ENCODE data around the gene DAPK3.
"Not testable (repeated sequence)": the region's sequence is repeated elsewhere in the genome, so short reads cannot be mapped to it uniquely, and the experiment has no call there.

The DAPK3 gene

DNA sequence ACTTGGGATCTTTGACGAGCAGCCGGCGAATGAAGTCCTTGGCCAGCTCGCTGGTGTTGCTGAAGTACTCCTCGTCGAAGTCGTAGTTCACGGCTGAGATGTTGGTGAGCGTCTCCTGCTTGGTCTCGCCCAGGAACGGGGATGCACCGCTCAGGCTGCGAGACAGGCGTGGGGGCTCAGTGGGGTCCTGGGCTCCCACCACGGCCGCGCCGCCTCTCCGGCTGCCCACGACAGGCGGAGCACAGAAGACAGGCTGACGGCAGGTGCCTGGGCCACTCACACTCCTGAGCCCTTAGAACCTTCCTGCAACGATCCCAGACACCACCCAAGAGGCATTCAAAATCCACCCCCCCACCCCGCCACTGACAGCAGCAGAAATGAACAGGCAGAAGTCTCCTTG, 9.9 kb downstream of the DAPK3 start:
- no peak for DNase-seq (ENCODE audit: extremely low spot score, insufficient read length, low read depth)
- no peak for FAIRE-seq

DNA sequence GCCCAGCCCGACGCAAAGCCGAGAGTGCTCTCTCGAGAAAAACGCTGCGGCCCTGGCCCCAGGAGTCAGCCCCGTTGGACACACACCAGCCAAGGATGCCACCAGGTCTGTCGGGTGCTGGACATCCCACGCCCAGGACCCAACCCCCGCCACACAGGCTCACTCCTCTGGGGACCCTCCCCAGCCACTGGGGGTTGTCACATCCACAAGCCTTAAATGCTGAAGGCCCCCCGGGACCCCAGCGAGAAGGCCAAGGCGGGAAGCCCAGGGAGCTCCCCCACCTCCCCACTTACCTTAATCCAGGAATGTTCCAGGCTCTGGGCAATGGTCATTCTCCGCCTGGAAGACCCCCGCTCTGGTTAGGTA, 11.2 kb downstream of the DAPK3 start:
- no peak for FAIRE-seq
- no peak for DNase-seq (ENCODE audit: extremely low spot score, insufficient read length, low read depth)

DNA sequence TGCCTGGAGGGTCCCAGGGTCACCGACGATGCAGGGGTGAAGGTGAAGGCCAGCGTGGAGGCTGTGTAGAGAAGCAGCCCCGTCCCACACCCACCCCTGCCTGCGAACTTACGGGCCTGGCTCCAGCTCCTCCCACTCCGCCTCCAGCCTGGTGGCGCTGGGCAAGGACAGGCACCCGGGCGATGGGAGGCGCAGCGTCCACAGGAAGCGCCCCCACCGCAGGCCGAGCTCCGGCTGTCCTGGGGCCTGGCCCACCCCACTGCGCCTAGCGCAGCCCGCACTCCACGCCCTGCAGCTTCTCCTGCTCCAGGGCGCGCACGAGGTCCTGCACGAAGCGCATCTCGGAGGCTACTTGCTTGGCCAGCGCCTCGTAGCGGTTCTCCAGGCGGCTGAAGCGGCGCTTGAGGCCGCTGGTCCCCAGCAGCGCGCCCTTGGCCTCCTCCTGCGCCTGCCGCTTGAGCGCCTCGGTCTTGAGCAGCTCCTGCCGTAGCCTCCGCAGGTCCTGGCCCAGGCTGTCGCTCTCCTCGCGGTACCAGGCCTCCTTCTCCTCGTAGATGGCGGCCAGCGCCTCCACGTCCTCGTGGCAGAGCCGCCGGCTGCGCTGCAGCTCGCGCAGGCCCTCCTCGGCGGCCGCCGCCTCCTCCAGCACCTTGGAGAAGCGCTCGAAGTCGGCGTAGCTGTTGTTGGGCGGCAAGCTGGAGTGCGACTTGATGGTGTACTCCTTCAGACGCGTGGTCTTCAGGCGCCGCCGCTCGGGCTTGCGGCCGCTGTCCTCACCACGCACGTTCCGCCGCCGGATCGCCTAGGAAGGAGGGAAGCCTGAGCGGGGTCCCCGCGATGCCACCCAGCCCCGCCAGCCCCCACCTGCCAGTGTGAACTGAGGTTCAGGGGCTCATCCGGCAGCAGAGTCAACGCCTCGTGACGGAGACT, 11.8 kb downstream of the DAPK3 start:
- no peak for DNase-seq (ENCODE audit: extremely low spot score, insufficient read length, low read depth)
- FAIRE-seq: no peak

DNA sequence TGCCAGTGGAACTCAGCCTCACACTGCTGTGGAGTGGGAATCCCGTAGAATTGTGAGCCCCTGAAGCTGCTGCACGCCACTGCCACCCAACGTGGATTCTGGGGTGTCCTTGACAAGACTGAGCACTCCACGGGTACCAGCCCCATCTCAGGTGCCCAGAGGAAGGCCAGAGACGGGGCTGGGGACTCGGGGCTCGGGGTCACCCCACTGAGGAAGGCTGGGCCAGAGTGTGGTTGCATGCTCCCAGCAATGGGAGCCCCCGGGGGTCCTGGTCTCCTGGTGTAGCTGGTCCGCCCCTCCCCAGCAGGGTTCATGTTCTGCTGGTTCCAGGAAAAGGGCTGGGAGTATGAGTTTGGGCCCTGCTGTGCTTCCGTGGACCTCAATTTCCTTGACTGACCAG, 15.2 kb downstream of the DAPK3 start:
- DNase-seq (ENCODE audit: extremely low spot score, insufficient read length, low read depth): no peak
- FAIRE-seq: no peak

DNA sequence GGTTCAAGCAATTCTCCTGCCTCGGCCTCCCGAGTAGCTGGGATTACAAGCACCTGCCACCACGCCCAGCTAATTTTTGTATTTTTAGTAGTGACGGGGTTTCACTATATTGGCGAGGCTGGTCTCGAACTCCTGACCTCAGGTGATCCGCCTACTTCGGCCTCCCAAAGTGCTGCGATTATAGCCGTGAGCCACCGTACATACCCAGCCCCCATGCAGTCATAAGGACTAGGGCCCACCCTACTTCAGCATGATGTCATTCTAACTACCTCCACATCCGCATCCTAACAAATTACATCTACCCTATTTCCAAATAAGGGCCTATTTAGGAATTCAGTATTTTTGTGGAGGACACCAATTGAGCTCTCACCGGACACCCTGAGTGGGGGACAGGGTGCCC, 15.6 kb downstream of the DAPK3 start:
- FAIRE-seq; DNase-seq (ENCODE audit: extremely low spot score, insufficient read length, low read depth): not testable (repeated sequence)

DNA sequence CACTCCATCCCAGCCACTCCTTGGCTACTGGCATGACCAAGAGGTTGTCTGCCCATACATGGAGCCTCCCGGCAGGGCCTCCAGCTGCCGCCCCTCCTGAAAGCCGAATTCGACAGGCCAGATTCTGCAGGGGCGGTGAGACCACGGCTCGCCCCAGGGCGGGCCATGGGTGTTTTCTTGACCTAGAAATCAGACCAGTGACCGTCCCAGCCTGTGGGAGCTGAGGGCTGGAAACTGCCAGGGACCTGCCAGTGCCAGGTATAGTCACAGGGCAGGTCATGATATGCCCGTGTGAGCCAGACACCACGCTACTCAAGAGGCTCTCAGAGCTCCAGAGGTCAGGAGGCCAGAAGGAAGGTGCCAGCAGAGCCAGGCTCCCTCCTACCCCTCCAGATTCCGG, 16.8 kb downstream of the DAPK3 start:
- FAIRE-seq (no peak), DNase-seq (ENCODE audit: extremely low spot score, insufficient read length, low read depth) (no peak)

DNA sequence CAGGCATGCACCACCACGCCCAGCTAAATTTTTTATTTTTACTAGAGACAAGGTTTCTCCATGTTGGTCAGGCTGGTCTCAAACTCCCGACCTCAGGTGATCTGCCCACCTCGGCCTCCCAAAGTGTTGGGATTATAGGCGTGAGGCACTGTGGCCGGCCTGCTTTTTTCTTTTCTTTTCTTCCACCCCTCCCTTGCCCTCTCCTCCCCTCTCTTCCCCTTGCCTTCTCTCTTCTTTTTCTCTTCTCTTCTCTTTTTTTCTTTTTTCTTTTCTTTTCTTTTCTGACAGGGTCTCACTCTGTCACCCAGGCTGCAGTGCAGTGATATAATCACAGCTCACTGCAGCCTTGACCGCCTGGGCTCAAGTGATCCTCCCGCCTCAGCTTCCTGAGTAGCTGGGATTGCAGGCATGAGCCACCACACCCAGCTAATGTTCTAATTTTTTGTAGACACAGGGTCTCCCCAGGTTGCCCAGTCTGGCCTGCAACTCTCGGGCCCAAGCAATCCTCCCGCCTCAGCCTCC, 18.1 kb downstream of the DAPK3 start:
- not testable (repeated sequence) for FAIRE-seq; DNase-seq (ENCODE audit: extremely low spot score, insufficient read length, low read depth)

DNA sequence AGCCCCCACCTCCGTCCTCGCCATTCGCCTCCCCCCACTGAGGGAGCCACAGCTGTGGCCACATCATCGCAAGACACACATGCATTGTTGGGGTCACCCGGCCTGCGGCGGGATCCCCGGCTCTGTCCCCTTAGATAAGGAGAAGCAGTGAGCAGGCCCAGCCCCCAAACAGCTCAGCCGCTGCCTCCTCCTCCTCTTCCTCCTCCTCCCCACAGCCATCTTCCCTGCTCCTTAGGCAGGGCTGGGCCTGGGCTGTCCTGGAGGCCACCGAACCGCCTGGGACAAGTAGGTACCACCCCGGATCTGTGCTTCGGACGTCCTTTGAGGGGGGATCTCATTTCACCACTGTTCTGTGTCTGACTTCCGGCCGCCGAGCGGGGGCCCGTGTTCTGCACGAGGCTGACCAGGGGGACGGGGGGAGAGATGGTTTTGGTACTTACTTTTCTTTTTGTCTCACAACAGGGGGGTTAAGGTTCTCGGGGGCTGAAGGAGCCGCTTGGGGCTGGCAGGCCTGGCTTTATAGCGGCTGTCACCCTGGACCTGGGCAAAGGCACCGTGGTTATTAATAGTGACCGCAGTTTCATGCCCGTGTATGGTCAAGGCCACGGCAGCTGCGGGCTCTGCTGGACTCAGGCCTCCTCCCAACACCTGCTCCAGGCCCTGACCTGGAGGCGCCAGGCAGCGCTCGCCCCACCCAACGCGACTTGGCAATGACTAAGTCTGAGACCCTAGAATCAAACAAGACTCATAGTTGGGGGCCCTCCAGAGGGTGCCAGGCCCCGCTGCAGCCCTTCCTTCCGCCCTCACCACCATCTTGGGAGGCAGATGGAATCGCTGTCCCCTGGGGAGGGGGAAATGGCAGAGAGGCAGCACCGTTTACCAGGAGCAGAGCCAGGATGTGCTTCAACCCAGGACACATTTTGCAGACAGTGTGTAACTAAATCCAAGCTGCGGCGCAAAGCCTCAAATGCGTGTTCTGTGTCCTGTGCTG, 19.7 kb downstream of the DAPK3 start:
- no peak for DNase-seq (ENCODE audit: extremely low spot score, insufficient read length, low read depth)
- FAIRE-seq: no peak

DNA sequence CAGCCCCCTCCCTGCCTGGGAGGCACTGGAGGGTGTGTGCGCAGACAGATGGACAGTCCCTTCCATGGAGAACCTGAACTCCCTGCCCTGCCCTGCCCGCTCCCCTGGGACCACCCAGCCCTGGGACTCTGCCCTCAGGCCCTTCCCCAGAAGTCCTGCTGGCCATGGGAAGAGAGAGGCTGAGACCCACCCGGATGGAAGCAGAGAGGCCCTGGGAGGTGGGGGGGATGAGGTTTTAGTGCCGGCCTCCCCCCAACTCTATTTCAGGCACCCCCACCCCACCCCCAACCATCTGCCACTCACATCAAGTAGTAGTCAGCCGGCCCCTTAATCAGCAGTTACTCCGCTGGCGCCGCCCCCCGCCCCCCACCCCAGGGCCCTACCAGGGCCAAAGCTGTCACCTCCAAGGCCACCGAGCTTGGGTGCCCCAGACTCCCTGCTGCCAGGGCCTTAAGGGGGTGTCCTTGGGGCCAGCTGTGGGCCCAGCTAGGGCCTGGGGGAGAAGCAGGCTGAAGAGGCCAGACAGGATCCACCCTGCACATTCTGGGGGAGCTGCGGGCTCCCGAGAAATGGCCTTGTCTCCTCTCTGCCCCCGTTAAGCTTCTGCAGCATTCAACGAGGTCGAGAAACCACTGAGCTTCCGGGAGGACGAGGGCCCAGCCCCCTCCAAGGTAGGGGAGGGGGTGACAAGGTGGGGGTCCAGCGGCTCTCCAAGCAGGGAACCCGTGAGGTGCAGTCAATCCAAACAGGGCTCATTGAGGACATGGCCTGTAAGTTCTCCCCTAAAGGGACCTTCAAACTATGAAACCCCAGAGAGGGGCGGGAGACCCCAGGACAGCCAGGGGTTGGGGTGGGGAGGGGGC, 20.7 kb downstream of the DAPK3 start:
- no peak for DNase-seq (ENCODE audit: extremely low spot score, insufficient read length, low read depth)

DNA sequence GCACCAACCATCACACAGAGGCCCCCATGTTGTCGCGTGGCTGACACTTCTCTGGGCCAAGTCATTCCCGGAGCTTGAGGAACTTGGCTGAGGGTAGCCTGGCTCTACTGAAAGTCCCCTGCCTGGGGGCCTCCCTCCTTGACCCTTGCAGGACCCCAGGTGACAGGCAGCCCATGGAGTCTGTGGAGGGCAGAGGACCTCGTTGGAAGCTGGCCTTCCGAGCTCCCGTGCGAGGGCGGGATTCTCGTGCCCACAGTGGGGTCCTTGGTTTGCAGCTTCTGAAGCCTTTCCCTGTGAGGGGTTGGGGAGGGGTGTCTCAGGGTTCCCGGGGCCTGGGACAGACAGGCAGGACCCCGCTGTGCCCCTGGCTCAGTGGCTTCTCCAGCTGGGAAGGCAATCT, 21.6 kb downstream of the DAPK3 start:
- no peak for DNase-seq (ENCODE audit: extremely low spot score, insufficient read length, low read depth)
- FAIRE-seq: no peak

More for the DNA sequence above, 20.7 kb downstream of the DAPK3 start:
- FAIRE-seq: no peak

DNA sequence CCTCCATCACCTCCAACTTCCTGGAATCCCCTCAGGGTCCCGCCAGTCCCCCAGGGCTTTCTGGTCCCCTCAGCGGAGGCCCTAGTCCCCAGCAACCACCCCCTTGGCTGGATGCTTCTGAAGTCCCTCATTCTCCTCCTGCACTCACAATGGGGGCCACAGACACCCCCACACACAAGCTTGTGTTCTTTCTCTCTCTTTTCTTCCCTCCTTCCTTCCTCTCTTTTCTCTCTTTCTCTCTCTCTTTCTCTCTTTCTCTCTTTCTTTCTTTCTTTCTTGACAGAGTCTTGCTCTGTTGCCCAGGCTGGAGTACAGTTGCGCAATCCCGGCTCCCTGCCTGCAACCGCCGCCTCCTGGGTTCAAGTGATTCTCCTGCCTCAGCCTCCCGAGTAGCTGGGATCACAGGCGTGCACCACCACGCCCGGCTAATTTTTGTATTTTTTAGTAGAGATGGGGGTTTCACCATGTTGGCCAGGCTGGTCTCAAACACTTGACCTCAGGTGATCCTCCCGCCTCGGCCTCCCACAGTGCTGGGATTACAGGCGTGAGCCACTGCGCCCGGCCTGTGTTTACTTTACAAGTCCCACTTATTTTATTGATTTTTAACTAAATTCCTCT, 23.5 kb downstream of the DAPK3 start:
- DNase-seq (ENCODE audit: extremely low spot score, insufficient read length, low read depth); FAIRE-seq: not testable (repeated sequence)

DNA sequence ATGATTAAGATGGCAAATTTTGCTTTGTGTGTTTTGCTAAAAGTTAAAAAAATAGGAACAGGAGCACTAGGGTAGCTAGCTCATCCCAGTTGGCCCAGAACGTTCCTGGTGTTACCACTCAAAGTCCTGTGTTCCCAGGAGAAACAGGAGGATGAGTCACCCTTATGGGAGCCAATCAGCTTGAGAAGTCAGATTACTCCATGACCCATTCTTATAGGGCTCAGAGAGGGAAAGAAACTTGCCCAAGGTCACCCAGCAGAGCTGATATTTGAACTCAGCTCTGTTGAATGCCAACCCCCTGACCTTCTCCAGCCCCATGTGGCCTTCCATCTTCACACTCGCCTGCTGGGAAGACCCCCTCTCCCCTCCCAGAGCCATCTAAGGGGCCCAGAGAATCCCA, 25.1 kb downstream of the DAPK3 start:
- DNase-seq (ENCODE audit: extremely low spot score, insufficient read length, low read depth) (no peak), FAIRE-seq (no peak)

DNA sequence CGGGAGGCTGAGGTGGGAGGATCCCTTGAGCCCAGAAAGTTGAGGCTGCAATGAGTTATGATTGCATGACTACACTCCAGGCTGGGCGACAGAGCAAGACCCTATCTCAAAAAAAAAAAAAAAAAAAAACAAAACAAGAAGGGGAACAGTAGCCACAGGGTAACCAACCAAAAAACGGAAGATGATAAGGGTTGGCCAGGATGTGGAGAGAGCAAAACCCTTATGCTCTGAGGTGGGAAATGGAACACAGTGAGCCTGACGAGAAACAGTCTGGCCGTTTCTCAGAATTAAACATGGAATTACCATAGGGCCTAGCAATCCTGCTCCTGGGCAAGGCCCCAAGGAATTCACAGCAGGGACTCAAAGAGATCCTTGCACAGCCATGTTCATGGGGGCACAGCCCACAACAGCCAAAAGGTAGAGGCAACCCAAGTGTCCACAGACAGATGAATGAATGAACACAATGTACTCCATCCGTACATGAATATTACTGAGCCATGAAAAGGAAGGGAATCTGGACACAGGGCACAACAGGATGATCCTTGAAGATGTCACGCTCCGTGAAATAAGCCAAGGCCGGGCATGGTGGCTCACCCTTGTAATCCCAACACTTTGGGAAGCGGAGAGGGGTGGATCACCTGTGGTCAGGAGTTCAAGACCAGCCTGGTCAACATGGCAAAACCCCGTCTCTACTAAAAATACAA, 26.7 kb downstream of the DAPK3 start:
- FAIRE-seq: no peak
- DNase-seq (ENCODE audit: extremely low spot score, insufficient read length, low read depth): no peak

DNA sequence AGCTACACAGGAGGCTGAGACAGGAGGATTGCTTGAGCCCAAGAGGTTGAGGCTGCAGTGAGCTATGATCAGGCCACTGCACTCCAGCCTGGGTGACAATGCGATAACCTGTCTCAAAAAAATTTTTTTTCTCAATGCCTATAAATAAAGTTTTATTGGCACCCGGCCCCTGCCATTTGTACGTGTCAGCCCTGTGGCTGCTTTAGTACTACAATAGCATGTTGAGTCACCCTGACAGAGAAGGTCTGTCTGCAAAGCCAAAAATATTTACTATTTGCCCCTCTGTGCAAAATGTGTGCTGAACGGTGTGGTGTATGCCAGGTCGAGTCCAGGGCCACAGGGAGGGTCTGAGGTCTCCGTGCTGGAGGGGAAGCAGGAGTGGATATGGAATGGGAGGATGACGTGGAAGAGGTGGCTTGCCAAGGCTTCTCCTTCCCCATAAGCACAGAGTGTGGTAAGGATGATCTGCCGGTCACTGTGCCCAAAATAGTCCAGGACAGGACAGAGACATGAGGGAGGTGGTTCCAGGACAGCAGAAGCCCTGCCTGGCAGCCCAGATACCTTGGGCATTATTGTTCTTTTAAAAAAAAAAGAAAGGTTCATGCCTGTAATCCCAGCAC, 28.0 kb downstream of the DAPK3 start:
- no peak for FAIRE-seq
- no peak for DNase-seq (ENCODE audit: extremely low spot score, insufficient read length, low read depth)

DNA sequence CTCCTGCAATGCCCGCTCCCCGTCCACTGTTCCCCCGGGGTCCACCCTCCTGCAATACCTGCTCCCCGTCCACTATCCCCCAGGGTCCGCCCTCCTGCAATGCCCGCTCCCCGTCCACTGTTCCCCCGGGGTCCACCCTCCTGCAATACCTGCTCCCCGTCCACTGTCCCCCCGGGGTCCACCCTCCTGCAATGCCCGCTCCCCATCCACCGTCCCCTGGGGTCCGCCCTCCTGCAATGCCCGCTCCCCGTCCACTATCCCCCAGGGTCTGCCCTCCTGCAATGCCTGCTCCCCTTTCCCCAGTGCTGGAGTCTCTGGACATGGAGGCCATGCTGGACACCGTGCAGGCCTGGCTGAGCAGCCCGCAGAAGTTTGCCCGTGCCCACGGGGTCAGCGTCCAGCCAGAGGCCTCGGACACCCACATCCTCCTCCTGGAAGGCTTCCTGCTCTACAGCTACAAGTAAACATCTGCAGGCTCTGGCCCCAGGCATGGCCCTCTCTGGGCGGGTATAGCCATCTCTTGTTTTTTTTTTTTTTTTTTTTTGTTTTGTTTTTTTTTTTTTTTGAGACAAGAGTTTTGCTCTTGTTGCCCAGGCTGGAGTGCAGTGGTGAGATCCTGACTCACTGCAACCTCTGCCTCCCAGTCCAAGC, 32.5 kb downstream of the DAPK3 start:
- not testable (repeated sequence) for DNase-seq (ENCODE audit: extremely low spot score, insufficient read length, low read depth); FAIRE-seq

DNA sequence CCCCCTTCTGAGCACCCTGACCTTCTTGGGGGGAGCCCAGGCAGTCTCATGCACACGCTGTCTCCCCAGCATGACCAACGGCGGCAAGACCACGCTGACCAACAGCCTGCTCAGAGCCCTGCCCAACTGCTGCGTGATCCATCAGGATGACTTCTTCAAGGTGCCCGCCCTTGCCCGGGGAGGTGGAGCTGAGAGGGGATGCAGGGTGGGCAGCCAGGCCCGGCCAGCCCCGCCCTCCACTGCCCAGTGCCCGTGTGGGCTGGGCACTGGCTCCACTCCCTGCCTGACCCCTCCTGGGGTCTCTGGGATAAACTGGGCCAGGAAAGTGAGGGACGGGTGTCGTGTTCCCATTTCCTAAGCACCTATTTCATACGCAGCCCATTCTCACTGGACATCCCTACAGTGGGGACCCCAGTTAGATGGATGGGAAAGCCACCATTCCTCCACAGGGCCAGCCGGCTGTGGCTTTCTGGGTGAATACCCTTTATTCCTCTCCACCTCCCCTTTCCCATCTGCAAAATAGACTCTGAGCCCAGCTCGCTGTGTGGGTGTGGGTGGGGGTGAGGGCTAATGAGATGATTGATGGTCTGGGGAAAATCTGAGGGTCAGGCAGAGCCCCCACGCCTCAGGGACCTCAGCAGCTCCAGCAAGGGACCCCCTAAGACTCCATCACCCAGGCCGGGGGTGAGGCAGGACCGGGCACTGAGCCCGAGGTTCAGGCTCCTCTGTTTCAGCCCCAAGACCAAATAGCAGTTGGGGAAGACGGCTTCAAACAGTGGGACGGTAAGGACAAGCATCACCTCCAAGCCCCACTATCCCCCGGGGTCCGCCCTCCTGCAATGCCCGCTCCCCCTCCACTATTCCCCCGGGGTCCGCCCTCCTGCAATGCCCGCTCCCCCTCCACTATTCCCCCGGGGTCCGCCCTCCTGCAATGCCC, 34.1 kb downstream of the DAPK3 start:
- DNase-seq (ENCODE audit: extremely low spot score, insufficient read length, low read depth): no peak
- no peak for FAIRE-seq
